ENCODE measurements around the gene MFSD6L. TPM values are rescaled to one million over a fixed set of nuclear protein-coding genes. Genes with fewer than 3 reads are reported as not detected.

Gene MFSD6L
- total RNA-seq, 4 donors from 2014 or later = 0.17 to 0.33 TPM; not detected in 2

GRCh38 chr17:8821446-8822105 lies 22.4 kb upstream of the MFSD6L start:
- intact Hi-C loops (cut with DNase I) = no loop called here
- H3K27me3 ChIP-seq = peaks cover 0 to 28% (median 0%) of the 10 kb centered on the region in 4 donors
- peaks cover 0 to 10% (median 3%) of the 10 kb centered on the region in 4 donors for H3K9me3 ChIP-seq
- peak; percentile 62 for DNase-seq (ENCODE audit: extremely low spot score)
- no peaks in the 10 kb centered on the region for H3K36me3 ChIP-seq
- TF ChIP-seq POLR2AphosphoS5 (IDR thresholded peaks at IDR 0.05) = no peak
- no peak for TF ChIP-seq EP300 (IDR thresholded peaks at IDR 0.05)
- TF ChIP-seq POLR2A (IDR thresholded peaks at IDR 0.05; ENCODE audit: low read depth) = no peak
- TF ChIP-seq CTCF (IDR thresholded peaks at IDR 0.05) = no peak
- no peak overlapping the region for H3K27ac ChIP-seq (replicated peaks in 1 of 4)
- H3K4me3 ChIP-seq = no peak overlapping the region
- 72% methylated on average over 10 of the region's 10 CpGs for WGBS
- no peaks in the 10 kb centered on the region for H3K4me1 ChIP-seq

GRCh38 chr17:8820311-8821010 lies 21.3 kb upstream of the MFSD6L start:
- no peaks in the 10 kb centered on the region for H3K4me1 ChIP-seq
- intact Hi-C loops (cut with DNase I) = no loop called here
- WGBS = 81% methylated on average over 8 of the region's 8 CpGs
- DNase-seq (ENCODE audit: extremely low spot score) = peak; percentile 21
- no peaks in the 10 kb centered on the region for H3K36me3 ChIP-seq
- TF ChIP-seq CTCF (IDR thresholded peaks at IDR 0.05) (no peak), POLR2A (IDR thresholded peaks at IDR 0.05; ENCODE audit: low read depth) (no peak), EP300 (IDR thresholded peaks at IDR 0.05) (no peak), POLR2AphosphoS5 (IDR thresholded peaks at IDR 0.05) (no peak)
- peaks cover 0 to 10% (median 3%) of the 10 kb centered on the region in 4 donors for H3K9me3 ChIP-seq
- peaks cover 0 to 25% (median 0%) of the 10 kb centered on the region in 4 donors for H3K27me3 ChIP-seq
- H3K27ac ChIP-seq (replicated peaks in 1 of 4) = no peak overlapping the region
- no peak overlapping the region for H3K4me3 ChIP-seq

GRCh38 chr17:8818654-8819330 lies 19.6 kb upstream of the MFSD6L start:
- DNase-seq (ENCODE audit: extremely low spot score) = peak; percentile 77
- H3K9me3 ChIP-seq = no peaks in the 10 kb centered on the region
- intact Hi-C loops (cut with DNase I) = no loop called here

GRCh38 chr17:8818047-8818446 lies 18.9 kb upstream of the MFSD6L start:
- WGBS = 89% methylated on average over 8 of the region's 8 CpGs
- H3K9me3 ChIP-seq = no peaks in the 10 kb centered on the region
- no peaks in the 10 kb centered on the region for H3K36me3 ChIP-seq
- no peak overlapping the region for H3K4me3 ChIP-seq
- peaks cover 0 to 29% (median 0%) of the 10 kb centered on the region in 4 donors for H3K27me3 ChIP-seq
- DNase-seq (ENCODE audit: extremely low spot score) = peak; percentile 64
- intact Hi-C loops (cut with DNase I) = no loop called here
- TF ChIP-seq CTCF (IDR thresholded peaks at IDR 0.05) (no peak), POLR2AphosphoS5 (IDR thresholded peaks at IDR 0.05) (no peak), EP300 (IDR thresholded peaks at IDR 0.05) (no peak), POLR2A (IDR thresholded peaks at IDR 0.05; ENCODE audit: low read depth) (no peak)
- H3K27ac ChIP-seq (replicated peaks in 1 of 4) = no peak overlapping the region
- no peaks in the 10 kb centered on the region for H3K4me1 ChIP-seq

More at GRCh38 chr17:8818654-8819330, 19.6 kb upstream of the MFSD6L start:
- WGBS = 51% methylated on average over 3 of the region's 3 CpGs
- no peaks in the 10 kb centered on the region for H3K4me1 ChIP-seq
- no peak overlapping the region for H3K4me3 ChIP-seq
- TF ChIP-seq POLR2AphosphoS5 (IDR thresholded peaks at IDR 0.05) = no peak
- no peak for TF ChIP-seq EP300 (IDR thresholded peaks at IDR 0.05)
- TF ChIP-seq POLR2A (IDR thresholded peaks at IDR 0.05; ENCODE audit: low read depth) = no peak
- no peak for TF ChIP-seq CTCF (IDR thresholded peaks at IDR 0.05)
- no peak overlapping the region for H3K27ac ChIP-seq (replicated peaks in 1 of 4)
- H3K27me3 ChIP-seq = peaks cover 0 to 27% (median 0%) of the 10 kb centered on the region in 4 donors
- no peaks in the 10 kb centered on the region for H3K36me3 ChIP-seq

All from esophagus muscularis mucosa (tissue), 4 donors.